Globus pallidus (tissue), 1 donor: ENCODE measurements around the gene RPL18.

ENCODE experiments used
- DNase-seq: peaks from one replicate; pipeline ENCODE4 v3.0.0-alpha.2; 2015; ENCODE audit warnings: low spot score

The RPL18 gene

GRCh38 chr19:48614436-48615230 lies 4.3 kb downstream of the RPL18 start, which contains the start of gene FAM83E:
FAM83E (minus strand) TSS chr19:48615076; CDS start chr19:48613372, 1,704 bp downstream.
- no peak for DNase-seq

- DNase-seq = no peak
Observed at GRCh38 chr19:48613852-48614435, 5.0 kb downstream of the RPL18 start.

GRCh38 chr19:48613024-48613851 lies 5.7 kb downstream of the RPL18 start:
- no peak for DNase-seq

GRCh38 chr19:48611872-48612271 lies 7.1 kb downstream of the RPL18 start:
- no peak for DNase-seq

- DNase-seq = no peak
Observed at GRCh38 chr19:48609571-48610108, 9.3 kb downstream of the RPL18 start.

- no peak for DNase-seq
Observed at GRCh38 chr19:48608798-48609263, 10.1 kb downstream of the RPL18 start.

- no peak for DNase-seq
Observed at GRCh38 chr19:48607359-48607755, 11.6 kb downstream of the RPL18 start.

GRCh38 chr19:48606463-48607358 lies 12.3 kb downstream of the RPL18 start, which contains the start of gene SPACA4:
SPACA4 (plus strand) TSS chr19:48606742; CDS start chr19:48606979, 237 bp downstream.
- DNase-seq = no peak

- no peak for DNase-seq
Observed at GRCh38 chr19:48603850-48604249, 15.1 kb downstream of the RPL18 start.

GRCh38 chr19:48603449-48603848 lies 15.5 kb downstream of the RPL18 start:
- DNase-seq = no peak

GRCh38 chr19:48603001-48603400 lies 16.0 kb downstream of the RPL18 start:
- no peak for DNase-seq

- DNase-seq = no peak
Observed at GRCh38 chr19:48600679-48601417, 18.1 kb downstream of the RPL18 start.

- DNase-seq = no peak
Observed at GRCh38 chr19:48598996-48599700, 19.8 kb downstream of the RPL18 start.

GRCh38 chr19:48596679-48597465 lies 22.1 kb downstream of the RPL18 start:
- DNase-seq = no peak

- DNase-seq = no peak
Observed at GRCh38 chr19:48596237-48596636, 22.7 kb downstream of the RPL18 start.

- no peak for DNase-seq
Observed at GRCh38 chr19:48595833-48596232, 23.1 kb downstream of the RPL18 start.

- DNase-seq = no peak
Observed at GRCh38 chr19:48595171-48595570, 23.8 kb downstream of the RPL18 start.

- DNase-seq = no peak
Observed at GRCh38 chr19:48591021-48591420, 28.0 kb downstream of the RPL18 start.
